GM18519 (cell line): ENCODE data around the gene RRBP1.

Source experiments
- ATAC-seq: cut with Tn5 transposase; IDR thresholded peaks from one replicate; pipeline ENCODE4 v1.9.1; 2021; ENCODE audit warnings: mild to moderate bottlenecking, moderate library complexity; ENCODE audit not compliant: unreplicated experiment, low FRiP score

RRBP1 gene, protein sequence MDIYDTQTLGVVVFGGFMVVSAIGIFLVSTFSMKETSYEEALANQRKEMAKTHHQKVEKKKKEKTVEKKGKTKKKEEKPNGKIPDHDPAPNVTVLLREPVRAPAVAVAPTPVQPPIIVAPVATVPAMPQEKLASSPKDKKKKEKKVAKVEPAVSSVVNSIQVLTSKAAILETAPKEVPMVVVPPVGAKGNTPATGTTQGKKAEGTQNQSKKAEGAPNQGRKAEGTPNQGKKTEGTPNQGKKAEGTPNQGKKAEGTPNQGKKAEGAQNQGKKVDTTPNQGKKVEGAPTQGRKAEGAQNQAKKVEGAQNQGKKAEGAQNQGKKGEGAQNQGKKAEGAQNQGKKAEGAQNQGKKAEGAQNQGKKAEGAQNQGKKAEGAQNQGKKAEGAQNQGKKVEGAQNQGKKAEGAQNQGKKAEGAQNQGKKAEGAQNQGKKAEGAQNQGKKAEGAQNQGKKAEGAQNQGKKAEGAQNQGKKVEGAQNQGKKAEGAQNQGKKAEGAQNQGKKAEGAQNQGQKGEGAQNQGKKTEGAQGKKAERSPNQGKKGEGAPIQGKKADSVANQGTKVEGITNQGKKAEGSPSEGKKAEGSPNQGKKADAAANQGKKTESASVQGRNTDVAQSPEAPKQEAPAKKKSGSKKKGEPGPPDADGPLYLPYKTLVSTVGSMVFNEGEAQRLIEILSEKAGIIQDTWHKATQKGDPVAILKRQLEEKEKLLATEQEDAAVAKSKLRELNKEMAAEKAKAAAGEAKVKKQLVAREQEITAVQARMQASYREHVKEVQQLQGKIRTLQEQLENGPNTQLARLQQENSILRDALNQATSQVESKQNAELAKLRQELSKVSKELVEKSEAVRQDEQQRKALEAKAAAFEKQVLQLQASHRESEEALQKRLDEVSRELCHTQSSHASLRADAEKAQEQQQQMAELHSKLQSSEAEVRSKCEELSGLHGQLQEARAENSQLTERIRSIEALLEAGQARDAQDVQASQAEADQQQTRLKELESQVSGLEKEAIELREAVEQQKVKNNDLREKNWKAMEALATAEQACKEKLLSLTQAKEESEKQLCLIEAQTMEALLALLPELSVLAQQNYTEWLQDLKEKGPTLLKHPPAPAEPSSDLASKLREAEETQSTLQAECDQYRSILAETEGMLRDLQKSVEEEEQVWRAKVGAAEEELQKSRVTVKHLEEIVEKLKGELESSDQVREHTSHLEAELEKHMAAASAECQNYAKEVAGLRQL (N-terminal part only)

DNA sequence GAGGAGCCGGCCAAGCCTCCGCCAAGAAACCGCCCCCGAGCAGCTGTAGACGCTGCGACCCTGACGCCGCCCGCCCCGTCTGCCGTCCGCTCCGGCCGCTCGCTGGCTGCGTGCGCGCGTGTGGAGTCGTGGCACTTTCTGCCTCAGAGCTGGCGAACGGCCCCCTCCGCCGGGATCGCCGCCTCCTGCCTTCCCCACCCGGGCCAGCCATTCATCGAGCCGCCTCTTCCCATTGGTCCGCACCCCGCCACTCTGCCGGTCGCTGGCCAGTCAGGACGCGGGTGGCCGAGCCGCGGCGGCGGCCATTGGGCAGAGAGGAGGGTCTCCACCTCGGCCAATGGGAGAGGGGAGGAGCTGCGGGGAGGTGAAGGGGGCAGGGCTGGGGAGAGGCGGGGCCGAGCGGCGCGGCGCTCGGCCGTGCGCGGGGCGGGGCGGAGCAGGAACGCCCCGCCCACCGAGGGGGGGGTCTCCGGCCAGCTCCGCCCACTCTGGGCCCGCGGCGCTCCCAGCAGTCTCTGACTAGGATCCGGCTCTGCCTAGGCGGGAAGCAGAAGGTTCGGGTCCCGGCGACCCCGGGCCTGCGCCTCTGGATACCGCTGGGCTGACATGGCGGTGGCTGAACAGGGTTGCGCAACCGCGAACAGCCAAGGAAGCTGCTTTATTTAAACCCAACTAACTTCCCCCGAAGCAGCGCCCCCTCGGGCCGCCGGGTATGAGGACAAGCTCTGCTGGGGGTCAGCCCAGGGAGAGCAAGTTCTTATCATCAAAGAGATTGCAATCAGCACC lies at the start of gene RRBP1:
Gene RRBP1 (minus strand): TSS at position 140 of the 786 bp plus-strand sequence. CDS start 21,735 bp downstream, outside the sequence.
- ATAC-seq = peak; percentile 74

DNA sequence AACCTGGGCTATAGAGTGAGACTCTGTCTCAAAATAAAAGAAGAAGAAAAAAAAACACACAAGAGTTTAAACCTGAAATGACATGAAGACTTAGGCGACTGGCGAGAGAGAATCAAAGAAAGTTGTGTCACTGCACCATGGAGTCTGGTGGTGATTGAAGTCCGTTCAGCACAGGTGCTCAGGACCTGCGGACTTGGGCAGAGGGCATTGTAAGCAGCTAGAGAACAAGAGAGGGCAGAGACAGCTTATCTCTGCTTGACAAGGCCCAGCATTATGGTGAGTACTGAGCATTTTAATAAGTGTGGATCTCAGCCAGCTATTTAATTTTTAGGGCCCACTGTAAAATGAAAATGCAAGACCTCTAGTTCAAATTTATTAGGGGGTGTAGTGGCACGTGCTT lies 49.2 kb upstream of the RRBP1 start:
- ATAC-seq = no peak

GRCh38 chr20:17730071-17730470 lies 48.0 kb upstream of the RRBP1 start:
- no peak for ATAC-seq

DNA sequence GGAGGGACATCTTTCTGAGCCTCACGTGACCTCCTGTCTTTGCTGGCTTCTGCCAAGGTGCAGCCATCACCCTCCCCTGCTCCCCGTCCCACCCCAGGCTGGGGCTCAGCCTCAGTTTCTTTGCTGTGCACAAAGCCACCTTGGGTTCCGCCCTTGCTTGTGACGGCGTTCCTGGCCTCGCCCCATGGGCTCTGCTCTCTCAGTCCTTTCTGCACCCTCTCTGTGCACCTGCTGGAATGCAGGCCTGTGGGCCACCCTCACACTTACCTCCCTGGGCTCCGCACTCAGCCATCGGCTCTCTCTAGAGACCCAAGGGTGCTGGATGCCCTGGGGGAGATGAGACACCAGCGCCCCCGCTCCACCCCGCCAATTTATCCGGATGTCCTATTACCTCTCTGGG lies 46.0 kb upstream of the RRBP1 start:
- no peak for ATAC-seq

DNA sequence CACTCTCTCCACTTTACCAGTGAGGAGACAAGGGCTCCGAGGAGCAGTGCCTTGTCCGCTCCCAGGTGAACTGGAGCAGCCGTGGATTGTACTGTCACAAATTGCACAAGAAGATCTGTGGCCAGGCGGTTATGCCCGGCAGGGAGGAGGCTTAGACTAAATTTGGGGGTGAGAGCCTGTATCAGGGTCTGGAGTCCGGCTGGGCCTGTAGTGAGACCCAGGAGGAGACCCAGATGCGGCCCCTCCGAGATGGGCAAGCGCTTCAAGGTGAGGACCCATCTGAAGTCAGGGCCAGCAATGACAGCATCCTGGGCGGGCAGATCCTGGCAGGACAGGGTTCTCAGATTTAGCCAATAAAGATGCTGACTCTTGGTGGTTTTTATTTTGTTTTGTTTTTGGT lies 45.3 kb upstream of the RRBP1 start:
- ATAC-seq = no peak

GRCh38 chr20:17726902-17727301 lies 44.9 kb upstream of the RRBP1 start:
- no peak for ATAC-seq

GRCh38 chr20:17725094-17725835 lies 43.2 kb upstream of the RRBP1 start:
- ATAC-seq = no peak

- ATAC-seq = no peak
Measured at GRCh38 chr20:17723301-17723691, 41.3 kb upstream of the RRBP1 start.

- ATAC-seq = no peak
Measured at GRCh38 chr20:17722493-17723300, 40.7 kb upstream of the RRBP1 start.

- ATAC-seq = no peak
Measured at GRCh38 chr20:17721802-17722486, 39.9 kb upstream of the RRBP1 start.

GRCh38 chr20:17720755-17721154 lies 38.7 kb upstream of the RRBP1 start:
- ATAC-seq = no peak

DNA sequence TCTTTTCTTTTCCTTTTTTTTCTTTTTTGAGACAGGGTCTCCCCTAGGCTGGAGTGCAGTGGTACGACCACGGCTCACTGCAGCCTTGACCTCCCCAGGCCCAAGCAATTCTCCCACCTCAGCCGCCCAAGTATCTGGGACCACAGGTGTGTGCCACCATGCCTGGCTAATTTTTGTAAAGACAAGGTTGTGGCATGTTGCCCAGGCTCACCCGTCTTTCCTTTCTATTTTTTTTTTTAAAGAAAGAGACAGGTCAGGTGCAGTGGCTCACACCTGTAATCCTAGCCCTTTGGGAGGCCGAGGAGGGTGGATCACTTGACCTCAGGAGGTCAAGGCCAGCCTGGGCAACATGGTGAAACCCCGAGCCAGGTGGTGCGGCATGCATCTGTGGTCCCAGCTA lies 34.3 kb upstream of the RRBP1 start:
- ATAC-seq = no peak

- no peak for ATAC-seq
Measured at GRCh38 chr20:17715075-17715474, 33.0 kb upstream of the RRBP1 start.

DNA sequence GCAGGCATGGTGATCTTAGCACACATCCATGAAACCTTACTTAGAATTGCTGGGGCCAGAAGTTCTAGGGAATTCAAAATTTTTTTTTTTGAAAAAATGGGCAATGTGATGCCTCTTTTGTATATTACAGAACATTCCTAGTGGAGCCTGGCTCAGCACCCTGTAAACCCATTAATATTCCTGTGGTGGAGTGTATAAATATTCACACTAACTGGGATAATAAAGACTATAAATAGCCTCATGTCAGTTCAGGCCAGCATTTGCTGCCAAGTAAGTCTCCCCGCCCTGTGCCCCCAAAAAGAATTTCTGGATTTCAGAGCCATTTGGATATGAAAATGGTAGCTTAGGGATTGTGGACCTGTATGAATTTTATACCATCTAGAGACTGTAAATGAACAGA lies 32.6 kb upstream of the RRBP1 start:
- no peak for ATAC-seq

DNA sequence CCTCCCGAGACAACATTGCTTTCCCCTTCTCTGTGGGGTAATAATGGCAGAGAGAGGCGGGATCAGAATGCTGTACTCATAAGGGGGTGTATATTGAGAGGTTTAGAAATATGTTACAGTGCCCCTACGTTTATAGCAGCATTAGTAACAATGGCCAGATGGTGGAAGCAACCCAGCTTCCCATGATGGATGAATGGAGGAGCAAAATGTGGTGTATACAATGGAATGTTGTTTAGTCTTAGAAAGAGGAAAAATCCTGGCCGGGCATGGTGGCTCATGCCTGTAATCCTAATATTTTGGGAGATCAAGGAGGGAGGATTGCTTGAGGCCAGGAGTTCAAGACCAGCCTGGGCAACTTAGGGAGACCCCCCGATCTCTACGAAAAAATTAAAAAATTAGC lies 30.7 kb upstream of the RRBP1 start:
- ATAC-seq = no peak

DNA sequence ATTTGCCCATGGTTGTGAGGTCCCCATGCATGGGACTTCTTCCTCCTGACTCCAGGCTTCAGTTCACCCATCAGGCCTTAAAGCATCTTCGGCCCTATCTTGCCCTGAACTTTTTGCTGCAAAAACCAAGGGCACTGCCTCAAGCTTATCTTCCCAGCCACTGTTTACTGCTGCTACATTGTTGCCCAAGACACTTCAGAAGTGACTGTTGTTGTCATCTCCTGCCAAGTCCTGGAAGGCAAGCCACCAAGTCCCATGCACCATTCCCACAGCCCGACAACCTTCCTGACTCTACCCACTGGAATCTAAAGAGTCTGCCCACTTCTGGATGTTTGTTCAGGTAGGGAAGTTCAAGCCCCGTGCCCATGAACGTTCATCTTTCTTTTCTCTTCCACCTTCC lies 30.2 kb upstream of the RRBP1 start:
- ATAC-seq = no peak

DNA sequence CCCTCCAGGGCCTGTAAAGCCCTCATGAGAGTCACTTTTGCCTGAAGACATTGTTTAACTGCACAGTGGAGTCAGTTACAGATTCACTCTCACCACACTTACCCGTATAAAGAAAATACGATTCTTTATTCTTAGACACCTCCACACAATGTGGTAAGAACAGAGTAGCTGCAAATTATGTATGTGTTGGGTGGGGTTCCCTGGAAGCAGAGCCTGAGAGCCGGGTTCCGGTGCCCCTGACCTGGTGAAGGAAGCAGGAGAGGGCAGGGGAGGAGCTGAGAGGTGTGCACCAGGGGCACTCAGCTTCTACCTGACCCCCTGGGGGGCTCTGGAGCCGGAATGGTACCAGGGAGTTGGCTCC lies 29.2 kb upstream of the RRBP1 start:
- ATAC-seq = no peak
